Transverse colon (tissue), 4 donors: ENCODE data around the gene ME3. TPM values are rescaled to one million over a fixed set of nuclear protein-coding genes. Genes with fewer than 3 reads are reported as not detected.
"Not testable (repeated sequence)": the region's sequence is repeated elsewhere in the genome, so short reads cannot be mapped to it uniquely, and the experiment has no call there.

Experiments used
- DNase-seq: peaks from one replicate; pipeline ENCODE4 v3.0.0-alpha.2; 2019
- H3K27ac ChIP-seq, 4 donors: fragments of 200-600 bp; sonication (generic); 2 replicates each; pipeline ENCODE4 v1.5.1; 2016 to 2018; ENCODE audit warnings: inconsistent platforms in 4 of 4
- H3K27me3 ChIP-seq: fragments of 200-600 bp; sonication (generic); 2 replicates; pipeline ENCODE4 v1.5.1; 2017; ENCODE audit warnings: inconsistent platforms
- H3K36me3 ChIP-seq, 4 donors: fragments of 200-600 bp; sonication (generic); 2 replicates each; pipeline ENCODE4 v1.5.1; 2017 to 2019; ENCODE audit warnings: inconsistent platforms in 4 of 4
- H3K4me1 ChIP-seq, 4 donors: fragments of 200-600 bp; sonication (generic); 2 replicates each; pipeline ENCODE4 v1.5.1; 2017 to 2020; ENCODE audit warnings: inconsistent platforms in 4 of 4
- H3K4me3 ChIP-seq, 4 donors: fragments of 200-600 bp; sonication (generic); 1 replicate in 1 of 4; 2 replicates in 3 of 4; pipeline versions ENCODE4 v1.5.1 to v1.6.1; 2017 to 2019; ENCODE audit warnings: inconsistent platforms in 4 of 4
- H3K9me3 ChIP-seq, 2 donors: fragments of 200-600 bp; sonication (generic); 2 replicates each; pipeline ENCODE4 v1.5.1; 2017 to 2019; ENCODE audit warnings: inconsistent platforms in 2 of 2
- EP300 ChIP-seq: sonication (generic); formaldehyde crosslinking; IDR thresholded peaks from one replicate; pipeline ENCODE4 v1.6.1; 2017; ENCODE audit warnings: antibody characterized with exemption, low read depth
- POLR2A ChIP-seq: fragments of 450-650 bp; IDR thresholded peaks from one replicate; pipeline ENCODE4 v1.6.1; 2016; ENCODE audit warnings: antibody characterized with exemption, mild to moderate bottlenecking, moderate library complexity
- POLR2AphosphoS5 ChIP-seq, 3 donors: sonication (generic); formaldehyde crosslinking; IDR thresholded peaks; one replicate each; pipeline ENCODE4 v1.6.1; 2016; ENCODE audit warnings: antibody characterized with exemption in 3 of 3
- WGBS, 2 donors: methylation state at CpG; one replicate each; pipeline ENCODE4 v1.1.5; 2018; ENCODE audit warnings: low coverage in 1 of 2; 5-methylcytosine and 5-hydroxymethylcytosine counted together
- in situ Hi-C, 4 donors: fragments of 200-750 bp; cut with MboI; loops; one replicate each; pipeline versions ENCODE4 v1.15.0 to v1.15.1; 2017; ENCODE audit warnings: low sequenced_read_pairs in 3 of 4, low pct_ligation_motif_present in 1 of 4, low pct_unique_long_range_greater_than_20kb in 1 of 4
- intact Hi-C: fragments of 100-400 bp; cut with DNase I; formaldehyde crosslinking; loops from one replicate; pipeline ENCODE4 v1.15.1; 2023; ENCODE audit warnings: low total_unique reads
- total RNA-seq, 4 donors: library from RNA; depleted of rRNA; stranded (reverse); fragments of >200 nt; gene quantifications; one replicate each; pipeline ENCODE4 v1.1.0, GENCODE V29; 2016
- TF ChIP-seq, protein P1 (sequence below), 5 experiments: fragments of 200-600 bp in 3 of 5; fragments of 450-650 bp in 2 of 5; sonication (generic) in 3 of 5; IDR thresholded peaks; 1 replicate in 2 of 5; 2 replicates in 3 of 5; pipeline ENCODE4 v1.5.1; 2016 to 2017; ENCODE audit warnings: antibody characterized with exemption in 5 of 5, inconsistent platforms in 3 of 5, mild to moderate bottlenecking in 2 of 5, moderate library complexity in 1 of 5

Gene ME3
- total RNA-seq, 4 donors from 2014 or later = 91.8 to 258 (median 116) TPM

GRCh38 chr11:86418917-86419316 lies 253.5 kb downstream of the ME3 start:
- intact Hi-C loops = no loop called here
- no peak for DNase-seq
- no peaks in the 10 kb centered on the region for H3K4me1 ChIP-seq
- no peaks in the 10 kb centered on the region for H3K27me3 ChIP-seq
- TF ChIP-seq POLR2A (no peak), EP300 (no peak), POLR2AphosphoS5 (IDR thresholded peaks at IDR 0.05) (no peak)
- TF ChIP-seq, protein P1, sequence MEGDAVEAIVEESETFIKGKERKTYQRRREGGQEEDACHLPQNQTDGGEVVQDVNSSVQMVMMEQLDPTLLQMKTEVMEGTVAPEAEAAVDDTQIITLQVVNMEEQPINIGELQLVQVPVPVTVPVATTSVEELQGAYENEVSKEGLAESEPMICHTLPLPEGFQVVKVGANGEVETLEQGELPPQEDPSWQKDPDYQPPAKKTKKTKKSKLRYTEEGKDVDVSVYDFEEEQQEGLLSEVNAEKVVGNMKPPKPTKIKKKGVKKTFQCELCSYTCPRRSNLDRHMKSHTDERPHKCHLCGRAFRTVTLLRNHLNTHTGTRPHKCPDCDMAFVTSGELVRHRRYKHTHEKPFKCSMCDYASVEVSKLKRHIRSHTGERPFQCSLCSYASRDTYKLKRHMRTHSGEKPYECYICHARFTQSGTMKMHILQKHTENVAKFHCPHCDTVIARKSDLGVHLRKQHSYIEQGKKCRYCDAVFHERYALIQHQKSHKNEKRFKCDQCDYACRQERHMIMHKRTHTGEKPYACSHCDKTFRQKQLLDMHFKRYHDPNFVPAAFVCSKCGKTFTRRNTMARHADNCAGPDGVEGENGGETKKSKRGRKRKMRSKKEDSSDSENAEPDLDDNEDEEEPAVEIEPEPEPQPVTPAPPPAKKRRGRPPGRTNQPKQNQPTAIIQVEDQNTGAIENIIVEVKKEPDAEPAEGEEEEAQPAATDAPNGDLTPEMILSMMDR (IDR thresholded peaks at IDR 0.05) = no peak
- H3K4me3 ChIP-seq = no peak overlapping the region
- H3K36me3 ChIP-seq = no peaks in the 10 kb centered on the region
- in situ Hi-C loops = no loop called here
- H3K27ac ChIP-seq = no peak overlapping the region
- no peaks in the 10 kb centered on the region for H3K9me3 ChIP-seq
- WGBS, 2 donors = 27 to 34% methylated on average over 2 of the region's 2 CpGs

DNA sequence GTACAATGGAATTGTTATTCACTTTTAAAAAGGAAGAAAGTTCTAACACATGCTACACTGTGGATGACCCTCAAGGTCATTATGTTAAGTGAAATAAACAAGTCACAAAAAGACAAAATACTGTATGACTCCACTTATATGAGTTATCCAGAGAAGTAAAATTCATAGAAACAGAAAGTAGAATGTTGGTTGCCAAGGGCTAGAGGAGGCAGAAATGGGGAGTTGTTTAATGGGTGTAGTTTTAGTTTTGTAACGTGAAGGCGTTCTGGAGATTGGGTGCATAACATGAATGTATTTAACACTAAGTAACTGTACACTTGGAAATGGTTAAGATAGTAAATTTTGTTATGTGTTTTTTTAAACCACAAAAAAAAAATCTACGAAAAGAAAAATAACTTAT lies 253.9 kb downstream of the ME3 start:
- DNase-seq = no peak
- Histone ChIP-seq H3K27ac (no peak overlapping the region), H3K4me3 (no peak overlapping the region), H3K4me1 (no peaks in the 10 kb centered on the region), H3K36me3 (no peaks in the 10 kb centered on the region), H3K27me3 (no peaks in the 10 kb centered on the region), H3K9me3 (no peaks in the 10 kb centered on the region)
- intact Hi-C loops = no loop called here
- 77 to 93% methylated on average over 3 of the region's 3 CpGs for WGBS, 2 donors
- TF ChIP-seq EP300 (no peak), POLR2A (no peak), POLR2AphosphoS5 (IDR thresholded peaks at IDR 0.05) (no peak)
- TF ChIP-seq, protein P1 (IDR thresholded peaks at IDR 0.05) = no peak
- in situ Hi-C loops = no loop called here

DNA sequence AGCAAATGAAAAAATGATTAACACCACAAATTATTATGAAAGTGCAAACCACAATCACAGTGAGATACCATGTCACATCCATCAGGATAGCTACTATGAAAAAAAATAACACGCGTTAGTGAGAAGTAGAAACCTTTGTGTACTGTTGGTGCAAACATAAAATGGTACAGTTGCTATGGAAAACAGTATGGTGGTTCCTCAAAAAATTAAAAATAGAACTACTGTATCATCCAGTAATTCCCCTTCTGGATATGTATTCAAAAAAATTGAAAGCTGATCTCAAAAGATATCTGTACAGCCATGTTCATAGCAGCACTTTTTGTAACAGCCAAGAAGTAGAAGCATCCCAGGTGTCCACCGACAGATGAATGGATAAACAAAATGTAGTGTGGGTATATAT lies 254.3 kb downstream of the ME3 start:
- H3K4me3 ChIP-seq = no peak overlapping the region
- intact Hi-C loops = no loop called here
- no peaks in the 10 kb centered on the region for H3K36me3 ChIP-seq
- no peaks in the 10 kb centered on the region for H3K9me3 ChIP-seq
- in situ Hi-C loops = no loop called here
- no peak for DNase-seq
- no peak overlapping the region for H3K27ac ChIP-seq
- TF ChIP-seq, protein P1 (IDR thresholded peaks at IDR 0.05) = no peak
- TF ChIP-seq EP300 (no peak), POLR2A (no peak), POLR2AphosphoS5 (IDR thresholded peaks at IDR 0.05) (no peak)
- no peaks in the 10 kb centered on the region for H3K27me3 ChIP-seq
- WGBS, 2 donors = 84 to 90% methylated on average over 3 of the region's 3 CpGs
- H3K4me1 ChIP-seq = no peaks in the 10 kb centered on the region

GRCh38 chr11:86416951-86417350 lies 255.5 kb downstream of the ME3 start:
- H3K27ac ChIP-seq, H3K9me3 ChIP-seq, H3K4me3 ChIP-seq, DNase-seq, in situ Hi-C loops, H3K27me3 ChIP-seq, H3K36me3 ChIP-seq, H3K4me1 ChIP-seq, intact Hi-C loops: not testable (repeated sequence)
- 88 to 89% methylated on average over 8 to 9 of the region's 9 CpGs for WGBS, 2 donors

- DNase-seq = no peak
- 78 to 83% methylated on average over 1 of the region's 1 CpG for WGBS, 2 donors
- H3K9me3 ChIP-seq = no peaks in the 10 kb centered on the region
- no peak for TF ChIP-seq POLR2AphosphoS5 (IDR thresholded peaks at IDR 0.05)
- TF ChIP-seq, protein P1 (IDR thresholded peaks at IDR 0.05) = no peak
- in situ Hi-C loops (no loop called here), intact Hi-C loops (no loop called here)
- no peaks in the 10 kb centered on the region for H3K36me3 ChIP-seq
- no peaks in the 10 kb centered on the region for H3K27me3 ChIP-seq
- H3K4me1 ChIP-seq = no peaks in the 10 kb centered on the region
- H3K27ac ChIP-seq = no peak overlapping the region
- no peak overlapping the region for H3K4me3 ChIP-seq
Measured at GRCh38 chr11:86416494-86416893, 255.9 kb downstream of the ME3 start.
